ENCODE measurements around the gene MFSD8.

MFSD8 gene

GRCh38 chr4:127965062-127965802 lies at the start of gene MFSD8, which contains the start of gene ABHD18 (continued):
- peak; percentile 96 for TF ChIP-seq ZBTB8A (tag by site-specific recombination; IDR thresholded peaks at IDR 0.05)
- TF ChIP-seq, protein P1, sequence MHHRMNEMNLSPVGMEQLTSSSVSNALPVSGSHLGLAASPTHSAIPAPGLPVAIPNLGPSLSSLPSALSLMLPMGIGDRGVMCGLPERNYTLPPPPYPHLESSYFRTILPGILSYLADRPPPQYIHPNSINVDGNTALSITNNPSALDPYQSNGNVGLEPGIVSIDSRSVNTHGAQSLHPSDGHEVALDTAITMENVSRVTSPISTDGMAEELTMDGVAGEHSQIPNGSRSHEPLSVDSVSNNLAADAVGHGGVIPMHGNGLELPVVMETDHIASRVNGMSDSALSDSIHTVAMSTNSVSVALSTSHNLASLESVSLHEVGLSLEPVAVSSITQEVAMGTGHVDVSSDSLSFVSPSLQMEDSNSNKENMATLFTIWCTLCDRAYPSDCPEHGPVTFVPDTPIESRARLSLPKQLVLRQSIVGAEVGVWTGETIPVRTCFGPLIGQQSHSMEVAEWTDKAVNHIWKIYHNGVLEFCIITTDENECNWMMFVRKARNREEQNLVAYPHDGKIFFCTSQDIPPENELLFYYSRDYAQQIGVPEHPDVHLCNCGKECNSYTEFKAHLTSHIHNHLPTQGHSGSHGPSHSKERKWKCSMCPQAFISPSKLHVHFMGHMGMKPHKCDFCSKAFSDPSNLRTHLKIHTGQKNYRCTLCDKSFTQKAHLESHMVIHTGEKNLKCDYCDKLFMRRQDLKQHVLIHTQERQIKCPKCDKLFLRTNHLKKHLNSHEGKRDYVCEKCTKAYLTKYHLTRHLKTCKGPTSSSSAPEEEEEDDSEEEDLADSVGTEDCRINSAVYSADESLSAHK (tag by site-specific recombination; IDR thresholded peaks at IDR 0.05), result no peak
- TF ChIP-seq REPIN1 (tag by site-specific recombination; IDR thresholded peaks at IDR 0.05; ENCODE audit: low read depth), result 0 out of 2 replicates have a peak, but pooled peaks have one; percentile 35
- no peak for TF ChIP-seq ZNF302 (tag by site-specific recombination; IDR thresholded peaks at IDR 0.05; ENCODE audit: low read depth)
- TF ChIP-seq PRDM1 (tag by site-specific recombination; IDR thresholded peaks at IDR 0.05), result peak; percentile 94
- no peak for TF ChIP-seq ZNF623 (tag by site-specific recombination; IDR thresholded peaks at IDR 0.05)
- no peak for TF ChIP-seq ZNF362 (tag by site-specific recombination; IDR thresholded peaks at IDR 0.05)
- no peak for TF ChIP-seq ZNF175 (tag by site-specific recombination; IDR thresholded peaks at IDR 0.05)
- TF ChIP-seq, protein P2, sequence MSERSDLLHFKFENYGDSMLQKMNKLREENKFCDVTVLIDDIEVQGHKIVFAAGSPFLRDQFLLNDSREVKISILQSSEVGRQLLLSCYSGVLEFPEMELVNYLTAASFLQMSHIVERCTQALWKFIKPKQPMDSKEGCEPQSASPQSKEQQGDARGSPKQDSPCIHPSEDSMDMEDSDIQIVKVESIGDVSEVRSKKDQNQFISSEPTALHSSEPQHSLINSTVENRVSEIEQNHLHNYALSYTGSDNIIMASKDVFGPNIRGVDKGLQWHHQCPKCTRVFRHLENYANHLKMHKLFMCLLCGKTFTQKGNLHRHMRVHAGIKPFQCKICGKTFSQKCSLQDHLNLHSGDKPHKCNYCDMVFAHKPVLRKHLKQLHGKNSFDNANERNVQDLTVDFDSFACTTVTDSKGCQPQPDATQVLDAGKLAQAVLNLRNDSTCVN (tag by site-specific recombination; optimal IDR thresholded peaks at IDR 0.05), result peak; percentile 94
- no peak for TF ChIP-seq ZNF248 (tag by site-specific recombination; IDR thresholded peaks at IDR 0.05)
- no peak for TF ChIP-seq GLI2 (tag by site-specific recombination; IDR thresholded peaks at IDR 0.05; ENCODE audit: borderline replicate concordance, low read depth)
- TF ChIP-seq ZNF600 (tag by site-specific recombination; IDR thresholded peaks at IDR 0.05), result no peak; the same call in none of the 2 replicates
- peak; percentile 39; the same call in 1 of the 2 replicates for TF ChIP-seq ZNF398 (tag by site-specific recombination; IDR thresholded peaks at IDR 0.05)
- TF ChIP-seq HIC1 (tag by site-specific recombination; IDR thresholded peaks at IDR 0.05), result peak; percentile 97
- TF ChIP-seq ZBTB20 (tag by site-specific recombination; IDR thresholded peaks at IDR 0.05), result peak; percentile 21; the same call in 1 of the 2 replicates
- no peak for TF ChIP-seq ZNF155 (tag by site-specific recombination; IDR thresholded peaks at IDR 0.05)
- TF ChIP-seq ZNF350 (tag by site-specific recombination; IDR thresholded peaks at IDR 0.05), result no peak
- TF ChIP-seq ZEB2 (tag by site-specific recombination; IDR thresholded peaks at IDR 0.05), result peak; percentile 86
- no peak for TF ChIP-seq TCF7L2 (IDR thresholded peaks at IDR 0.05; ENCODE audit: borderline replicate concordance, low read depth, low read length)
- no peak for TF ChIP-seq ZNF530 (tag by site-specific recombination; IDR thresholded peaks at IDR 0.05; ENCODE audit: low read depth)
- TF ChIP-seq ATF2 (tag by site-specific recombination; IDR thresholded peaks at IDR 0.05; ENCODE audit: low read depth), result no peak
- peak; percentile 78 for TF ChIP-seq KLF1 (tag by site-specific recombination; IDR thresholded peaks at IDR 0.05)
- no peak for TF ChIP-seq SETDB1 (IDR thresholded peaks at IDR 0.05; ENCODE audit: insufficient read length, low read length)
- peak; percentile 51; the same call in 1 of the 2 replicates for TF ChIP-seq KLF16 (tag by site-specific recombination; IDR thresholded peaks at IDR 0.05)
- peak; percentile 75; the same call in 1 of the 2 replicates for TF ChIP-seq GLIS2 (tag by site-specific recombination; IDR thresholded peaks at IDR 0.05)
- no peak for TF ChIP-seq ZSCAN18 (tag by site-specific recombination; IDR thresholded peaks at IDR 0.05)
- 0 out of 2 replicates have a peak, but pooled peaks have one; percentile 45 for TF ChIP-seq ZFP37 (tag by site-specific recombination; IDR thresholded peaks at IDR 0.05)
- TF ChIP-seq ZNF529 (tag by site-specific recombination; IDR thresholded peaks at IDR 0.05; ENCODE audit: insufficient replicate concordance), result no peak

Data from HEK293 (cell line).